ENCODE results near the gene GIGYF2. TPM values are rescaled to one million over a fixed set of nuclear protein-coding genes. Genes with fewer than 3 reads are reported as not detected.
"Not testable (repeated sequence)": the region's sequence is repeated elsewhere in the genome, so short reads cannot be mapped to it uniquely, and the experiment has no call there.

Gene GIGYF2
- total RNA-seq, 1 experiment from 2014 or later = 71.1 TPM

GRCh38 chr2:232683368-232683767 is 13.8 kb upstream of the GIGYF2 start:
- Mint-ChIP-seq H3K36me3 (ENCODE audit: insufficient read depth, unreplicated experiment) (no peaks in the 10 kb centered on the region), H3K4me3 (ENCODE audit: unreplicated experiment) (no peak overlapping the region), H3K27ac (ENCODE audit: low read depth, unreplicated experiment) (no peak overlapping the region), H3K27me3 (ENCODE audit: insufficient read depth, unreplicated experiment) (peaks cover 45% of the 10 kb centered on the region), H3K4me1 (ENCODE audit: insufficient read depth, unreplicated experiment) (no peaks in the 10 kb centered on the region), H3K9me3 (ENCODE audit: unreplicated experiment) (no peaks in the 10 kb centered on the region)
- DNase-seq (ENCODE audit: unreplicated experiment) = no peak
- ChIA-PET POLR2A (interaction anchor here (0.6 to 1.6 kb wide), 3 partner anchors 13 to 174 kb away, joined by 3 to 5 read pairs (median 3); partner anchors contain the start of gene GIGYF2), CTCF (interaction anchor here (0.7 to 1.3 kb wide), 2 partner anchors 11 to 34 kb away, joined by 3 read pairs; no protein-coding TSS in a partner anchor)
- no TSS peak for BruUV-seq (replicated peaks)
- intact Hi-C loops (cut with micrococcal nuclease) = no loop called here
- no peak for TF ChIP-seq CTCF (IDR thresholded peaks at IDR 0.05; ENCODE audit: unreplicated experiment)

- peaks cover 33% of the 10 kb centered on the region for H3K27me3 Mint-ChIP-seq (ENCODE audit: insufficient read depth, unreplicated experiment)
- H3K27ac Mint-ChIP-seq (ENCODE audit: low read depth, unreplicated experiment); DNase-seq (ENCODE audit: unreplicated experiment); H3K4me1 Mint-ChIP-seq (ENCODE audit: insufficient read depth, unreplicated experiment); intact Hi-C loops (cut with micrococcal nuclease); H3K4me3 Mint-ChIP-seq (ENCODE audit: unreplicated experiment); CTCF ChIA-PET; POLR2A ChIA-PET; H3K9me3 Mint-ChIP-seq (ENCODE audit: unreplicated experiment); H3K36me3 Mint-ChIP-seq (ENCODE audit: insufficient read depth, unreplicated experiment); BruUV-seq (replicated peaks): not testable (repeated sequence)
Observed at GRCh38 chr2:232685391-232685790, 11.7 kb upstream of the GIGYF2 start.

GRCh38 chr2:232687382-232688160 is 9.6 kb upstream of the GIGYF2 start:
- H3K9me3 Mint-ChIP-seq (ENCODE audit: unreplicated experiment) = no peaks in the 10 kb centered on the region
- peaks cover 9% of the 10 kb centered on the region for H3K4me1 Mint-ChIP-seq (ENCODE audit: insufficient read depth, unreplicated experiment)
- H3K27me3 Mint-ChIP-seq (ENCODE audit: insufficient read depth, unreplicated experiment) = peaks cover 20% of the 10 kb centered on the region
- POLR2A ChIA-PET = interaction anchor here (0.8 kb wide), 1 partner anchor 10 kb away, joined by 3 read pairs; no protein-coding TSS in a partner anchor
- no peaks in the 10 kb centered on the region for H3K36me3 Mint-ChIP-seq (ENCODE audit: insufficient read depth, unreplicated experiment)
- intact Hi-C loops (cut with micrococcal nuclease) = no loop called here
- H3K27ac Mint-ChIP-seq (ENCODE audit: low read depth, unreplicated experiment) = no peak overlapping the region
- BruUV-seq (replicated peaks) = no TSS peak
- CTCF ChIA-PET = interaction anchor here (0.6 to 1.2 kb wide), 3 partner anchors 75 to 122 kb away, joined by 3 to 4 read pairs (median 3); no protein-coding TSS in a partner anchor
- no peak overlapping the region for H3K4me3 Mint-ChIP-seq (ENCODE audit: unreplicated experiment)
- no peak for DNase-seq (ENCODE audit: unreplicated experiment)
- no peak for TF ChIP-seq CTCF (IDR thresholded peaks at IDR 0.05; ENCODE audit: unreplicated experiment)

GRCh38 chr2:232688201-232688600 is 8.9 kb upstream of the GIGYF2 start:
- H3K36me3 Mint-ChIP-seq (ENCODE audit: insufficient read depth, unreplicated experiment) = no peaks in the 10 kb centered on the region
- BruUV-seq (replicated peaks) = no TSS peak
- intact Hi-C loops (cut with micrococcal nuclease) = no loop called here
- ChIA-PET POLR2A (no interaction called here), CTCF (interaction anchor here (0.9 to 1.2 kb wide), 2 partner anchors 76 to 77 kb away, joined by 3 to 4 read pairs; no protein-coding TSS in a partner anchor)
- peaks cover 9% of the 10 kb centered on the region for H3K4me1 Mint-ChIP-seq (ENCODE audit: insufficient read depth, unreplicated experiment)
- H3K27ac Mint-ChIP-seq (ENCODE audit: low read depth, unreplicated experiment) = no peak overlapping the region
- no peak overlapping the region for H3K4me3 Mint-ChIP-seq (ENCODE audit: unreplicated experiment)
- peaks cover 13% of the 10 kb centered on the region for H3K27me3 Mint-ChIP-seq (ENCODE audit: insufficient read depth, unreplicated experiment)
- no peak for TF ChIP-seq CTCF (IDR thresholded peaks at IDR 0.05; ENCODE audit: unreplicated experiment)
- no peaks in the 10 kb centered on the region for H3K9me3 Mint-ChIP-seq (ENCODE audit: unreplicated experiment)
- no peak for DNase-seq (ENCODE audit: unreplicated experiment)

Measured in MCF 10A (cell line).